HL-60 (cell line): Measurements from ENCODE around the gene TRIM6.

Source experiments
- CTCF ChIP-seq: IDR thresholded peaks from one replicate; pipeline ENCODE4 v1.5.1; 2011; ENCODE audit warnings: low read length, control low read depth, inconsistent platforms; ENCODE audit not compliant: insufficient read depth
- GABPA ChIP-seq: IDR thresholded peaks from 2 replicates; pipeline ENCODE4 v1.6.1; 2012; ENCODE audit warnings: low read depth

DNA sequence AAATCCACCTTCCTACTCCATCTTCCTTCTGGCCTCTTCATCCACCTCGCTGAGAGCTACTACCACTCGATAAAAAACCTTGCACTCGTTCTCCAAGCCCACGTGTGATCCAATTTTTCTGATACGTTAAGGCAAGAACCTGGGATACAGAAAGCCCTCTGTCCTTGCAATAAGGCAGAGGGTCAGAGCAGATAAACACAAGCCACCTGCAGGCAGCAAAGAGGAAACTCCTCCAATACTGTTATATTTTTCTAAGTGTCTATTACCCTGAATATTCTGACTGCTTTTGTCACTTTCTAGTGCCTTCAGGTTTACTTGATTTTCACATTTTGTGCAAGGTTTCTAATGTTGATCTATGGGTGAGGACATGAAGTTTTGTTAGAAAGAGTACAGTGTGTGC lies 61.9 kb downstream of the TRIM6 start:
- TF ChIP-seq GABPA (no peak), CTCF (no peak)
